Thoracic aorta (tissue), 2 donors: ENCODE measurements around the gene WNT9B. TPM values are rescaled to one million over a fixed set of nuclear protein-coding genes. Genes with fewer than 3 reads are reported as not detected.

Experiments
- ATAC-seq: fragments of 150-250 bp; one replicate; pipeline ENCODE4 v1.8.0; 2017; ENCODE audit warnings: low read depth; ENCODE audit not compliant: insufficient number of reproducible peaks, low FRiP score
- DNase-seq: peaks from one replicate; pipeline ENCODE4 v3.0.0-alpha.2; 2020; ENCODE audit warnings: low spot score
- H3K27ac ChIP-seq, 2 donors: fragments of 200-600 bp; sonication (generic); 1 replicate in 1 of 2; 2 replicates in 1 of 2; pipeline ENCODE4 v1.5.1; 2016; ENCODE audit warnings: mild to moderate bottlenecking in 2 of 2, moderate library complexity in 2 of 2
- H3K27me3 ChIP-seq: fragments of 200-600 bp; sonication (generic); replicated peaks from 2 replicates; pipeline ENCODE4 v1.6.0; 2016; ENCODE audit warnings: mild to moderate bottlenecking; ENCODE audit not compliant: insufficient read depth
- H3K36me3 ChIP-seq: fragments of 200-600 bp; sonication (generic); one replicate; pipeline ENCODE4 v1.5.1; 2016
- H3K4me1 ChIP-seq, 2 donors: fragments of 200-600 bp; sonication (generic); 1 replicate in 1 of 2; 2 replicates in 1 of 2; pipeline versions ENCODE4 v1.5.1 to v1.6.0; 2016; ENCODE audit warnings: low read depth in 2 of 2, mild to moderate bottlenecking in 1 of 2; ENCODE audit not compliant: control insufficient read depth in 1 of 2
- H3K4me3 ChIP-seq: fragments of 200-600 bp; sonication (generic); 2 replicates; pipeline ENCODE4 v1.5.1; 2016; ENCODE audit warnings: mild to moderate bottlenecking
- H3K9me3 ChIP-seq: fragments of 200-600 bp; sonication (generic); 2 replicates; pipeline ENCODE4 v1.5.1; 2016
- CTCF ChIP-seq: fragments of 200-600 bp; sonication (generic); IDR thresholded peaks from one replicate; pipeline ENCODE4 v1.5.1; 2019; ENCODE audit warnings: antibody characterized with exemption
- total RNA-seq, 2 donors: library from RNA; depleted of rRNA; stranded (reverse); fragments of >200 nt; gene quantifications; one replicate each; pipeline versions ENCODE4 v1.1.0 to v1.2.3, GENCODE V29; 2016

WNT9B gene
- total RNA-seq, 2 donors from 2014 or later = 2.2 TPM; not detected in 1

- H3K9me3 ChIP-seq = no peaks in the 10 kb centered on the region
- H3K4me1 ChIP-seq = peaks cover 14 to 21% of the 10 kb centered on the region in 2 donors
- H3K36me3 ChIP-seq = no peaks in the 10 kb centered on the region
- TF ChIP-seq CTCF = no peak
- ATAC-seq = no peak
- no peak for DNase-seq
- H3K27ac ChIP-seq = no peak overlapping the region
- peak overlapping the region; percentile 69 for H3K4me3 ChIP-seq
- peaks cover 5% of the 10 kb centered on the region for H3K27me3 ChIP-seq
These were observed 32.2 kb upstream of the WNT9B start for GRCh38 chr17:46818929-46819859.

- no peak for ATAC-seq
- H3K4me3 ChIP-seq = peak overlapping the region; percentile 69
- no peak overlapping the region for H3K27ac ChIP-seq
- peaks cover 5% of the 10 kb centered on the region for H3K27me3 ChIP-seq
- no peak for TF ChIP-seq CTCF
- no peak for DNase-seq
- H3K36me3 ChIP-seq = no peaks in the 10 kb centered on the region
- H3K9me3 ChIP-seq = no peaks in the 10 kb centered on the region
- H3K4me1 ChIP-seq = peaks cover 14 to 21% of the 10 kb centered on the region in 2 donors
These were observed 31.5 kb upstream of the WNT9B start for GRCh38 chr17:46819906-46820351.

GRCh38 chr17:46820592-46821450 lies 30.6 kb upstream of the WNT9B start:
- ATAC-seq (no peak), DNase-seq (no peak)
- Histone ChIP-seq H3K27me3 (peaks cover 5% of the 10 kb centered on the region), H3K9me3 (no peaks in the 10 kb centered on the region), H3K36me3 (no peaks in the 10 kb centered on the region), H3K27ac (no peak overlapping the region), H3K4me3 (no peak overlapping the region), H3K4me1 (peaks cover 14 to 21% of the 10 kb centered on the region in 2 donors)
- TF ChIP-seq CTCF = no peak

- DNase-seq = no peak
- Histone ChIP-seq H3K27ac (no peak overlapping the region), H3K27me3 (peaks cover 5% of the 10 kb centered on the region), H3K4me1 (peaks cover 14 to 21% of the 10 kb centered on the region in 2 donors), H3K4me3 (no peak overlapping the region), H3K9me3 (no peaks in the 10 kb centered on the region), H3K36me3 (no peaks in the 10 kb centered on the region)
- ATAC-seq = no peak
- no peak for TF ChIP-seq CTCF
These were observed 29.6 kb upstream of the WNT9B start for GRCh38 chr17:46821482-46822387.
